Measurements from ENCODE around the gene QPRT.
"Not testable (repeated sequence)": the region's sequence is repeated elsewhere in the genome, so short reads cannot be mapped to it uniquely, and the experiment has no call there.

Gene QPRT

GRCh38 chr16:29678691-29679267 lies at the start of gene QPRT:
TSS of gene QPRT (plus strand) at chr16:29679180. CDS start at chr16:29679198, 18 bp downstream.
- peak; percentile 64 for DNase-seq

DNA sequence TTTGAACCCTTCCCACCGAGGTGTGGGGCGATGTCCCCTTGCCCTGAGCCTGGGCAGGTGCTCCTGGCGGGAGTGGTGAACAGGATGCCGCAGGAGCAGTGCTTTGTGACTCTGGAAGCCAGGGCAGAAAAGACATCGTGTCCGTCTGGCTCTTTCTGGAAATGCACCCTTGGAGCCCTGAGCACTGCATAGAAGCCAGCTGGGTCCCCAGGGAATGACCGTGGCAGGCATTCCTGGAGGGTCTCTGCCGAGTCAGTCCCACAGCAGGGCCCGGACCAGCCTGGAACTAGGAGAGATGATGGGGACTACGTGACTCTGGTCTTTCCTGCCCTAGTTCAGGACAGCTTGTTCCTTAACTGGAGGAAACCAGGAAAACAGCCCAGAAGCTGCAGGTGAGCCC lies 49.7 kb upstream of the QPRT start:
- DNase-seq, result not testable (repeated sequence)

- DNase-seq, result not testable (repeated sequence)
Measured at GRCh38 chr16:29631658-29632057, 47.3 kb upstream of the QPRT start.

DNA sequence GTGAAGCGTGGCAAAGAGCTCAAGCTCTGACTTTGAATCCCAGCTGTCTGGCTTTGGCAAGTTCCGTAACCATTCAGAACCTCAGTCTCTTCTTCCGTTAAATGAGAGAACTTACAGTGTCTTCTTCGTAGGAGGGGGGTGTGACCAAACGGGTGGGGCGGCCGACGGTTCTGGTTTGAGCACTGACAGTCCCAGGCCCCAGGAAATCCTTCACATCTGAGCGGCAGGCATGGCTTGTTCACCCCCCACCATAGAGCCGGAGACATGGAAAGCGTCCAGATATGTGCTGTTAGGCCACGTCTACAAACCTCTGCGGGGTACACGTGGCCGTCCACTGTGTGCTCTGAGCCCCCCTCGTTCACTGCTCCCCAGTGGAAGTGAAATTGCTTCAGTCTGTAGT lies 43.1 kb upstream of the QPRT start:
- not testable (repeated sequence) for DNase-seq

DNA sequence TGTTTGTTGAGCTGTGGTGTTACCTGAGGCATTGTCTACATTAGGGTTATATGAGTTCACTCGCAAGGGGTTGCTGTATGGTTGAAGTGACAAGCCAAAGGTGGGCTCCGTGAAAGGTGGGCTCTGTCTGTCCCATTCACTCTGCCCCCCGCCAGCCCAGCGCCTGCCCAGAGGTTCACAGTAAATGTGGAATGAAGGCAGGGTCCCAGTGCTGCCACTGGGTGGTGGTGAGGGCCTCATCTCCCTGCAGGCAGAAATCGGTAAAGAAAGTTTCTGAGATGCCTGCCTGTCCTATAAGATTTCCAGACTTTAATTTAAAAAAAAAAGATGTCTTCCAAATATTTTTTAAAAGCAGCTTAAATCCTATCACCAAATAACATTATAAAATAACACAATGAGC lies 42.6 kb upstream of the QPRT start:
- not testable (repeated sequence) for DNase-seq

DNA sequence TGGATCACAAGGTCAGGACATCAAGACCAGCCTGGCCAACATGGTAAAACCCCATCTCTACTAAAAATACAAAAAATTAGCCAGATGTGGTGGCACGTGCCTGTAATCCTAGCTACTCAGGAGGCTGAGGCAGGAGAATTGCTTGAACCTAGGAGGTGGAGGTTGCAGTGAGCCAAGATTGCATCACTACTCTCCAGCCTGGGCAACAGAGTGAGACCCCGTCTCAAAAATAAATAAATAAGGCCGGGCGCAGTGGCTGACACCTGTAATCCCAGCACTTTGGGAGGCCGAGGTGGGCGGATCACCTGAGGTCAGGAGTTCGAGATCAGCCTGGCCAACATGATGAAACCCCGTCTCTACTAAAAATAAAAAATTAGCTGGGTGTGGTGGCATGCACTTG lies 40.2 kb upstream of the QPRT start:
- not testable (repeated sequence) for DNase-seq

DNA sequence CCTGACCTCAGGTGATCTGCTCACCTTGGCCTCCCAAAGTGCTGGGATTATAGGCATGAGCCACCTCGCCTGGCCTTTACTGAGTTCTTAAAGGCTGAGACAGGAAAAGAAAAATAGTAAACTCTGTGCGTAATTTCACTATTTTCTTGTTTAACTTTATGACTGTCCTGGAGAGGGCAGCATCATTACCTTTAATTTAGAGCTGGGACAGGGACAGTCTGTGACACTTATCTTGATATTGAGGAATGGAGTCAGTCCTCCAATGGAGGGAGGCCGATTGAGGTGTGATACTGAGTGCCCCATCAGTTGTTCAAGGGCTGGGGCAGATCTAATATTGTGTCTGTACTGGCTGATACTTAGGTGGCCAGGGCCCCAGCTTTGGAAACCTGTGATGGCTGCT lies 37.4 kb upstream of the QPRT start:
- DNase-seq, result no peak

DNA sequence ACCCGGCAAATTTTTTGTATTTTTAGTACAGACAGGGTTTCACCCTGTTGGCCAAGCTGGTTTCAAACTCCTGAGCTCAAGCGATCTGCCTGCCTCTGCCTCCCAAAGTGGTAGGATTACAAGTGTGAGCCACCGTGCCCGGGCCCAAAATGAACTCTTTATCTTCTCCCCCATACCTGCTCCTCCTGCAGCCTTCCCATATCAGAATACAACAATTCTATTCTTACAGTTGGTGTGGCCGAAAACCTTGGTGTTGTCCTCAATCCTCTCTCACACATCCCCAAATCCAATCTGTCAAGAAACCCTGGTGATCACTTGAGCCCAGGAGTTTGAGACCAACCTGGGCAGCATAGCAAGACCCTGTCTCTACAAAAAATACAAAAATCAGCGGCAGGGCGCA lies 35.4 kb upstream of the QPRT start:
- no peak for DNase-seq

DNA sequence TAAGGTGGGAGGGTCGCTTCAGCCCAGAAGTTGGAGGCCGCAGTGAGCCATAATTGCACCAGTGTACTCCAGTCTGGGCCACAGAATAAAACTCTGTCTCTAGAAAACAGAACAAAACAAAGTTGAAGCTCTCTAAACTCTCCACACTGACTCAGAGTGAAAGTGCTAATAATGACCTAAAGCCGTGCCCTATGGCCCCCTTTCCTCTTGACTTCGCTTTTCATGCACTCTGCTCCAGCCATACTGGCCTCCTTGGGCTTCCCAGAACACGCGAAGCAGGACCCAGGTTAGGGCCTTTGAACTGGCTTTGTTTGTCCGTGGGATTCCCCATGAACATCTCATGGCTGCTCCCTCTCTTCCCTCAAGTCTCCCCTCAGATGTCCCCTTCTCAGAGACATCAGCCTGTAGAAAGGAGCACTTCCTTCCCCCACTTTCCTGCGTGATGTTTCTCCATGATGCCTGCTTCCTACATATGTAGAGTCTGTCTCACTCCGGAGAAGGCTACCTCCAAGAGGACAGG lies 34.6 kb upstream of the QPRT start:
- no peak for DNase-seq

- DNase-seq, result no peak
Measured at GRCh38 chr16:29644973-29645693, 33.8 kb upstream of the QPRT start.

GRCh38 chr16:29645694-29646187 lies 33.2 kb upstream of the QPRT start:
- DNase-seq, result peak; percentile 14

- no peak for DNase-seq
Measured at GRCh38 chr16:29646947-29647346, 32.0 kb upstream of the QPRT start.

- no peak for DNase-seq
Measured at GRCh38 chr16:29649588-29650494, 29.1 kb upstream of the QPRT start.

GRCh38 chr16:29650771-29651170 lies 28.2 kb upstream of the QPRT start:
- no peak for DNase-seq

- no peak for DNase-seq
Measured at GRCh38 chr16:29651774-29652349, 27.1 kb upstream of the QPRT start.

GRCh38 chr16:29653471-29653870 lies 25.5 kb upstream of the QPRT start:
- DNase-seq, result no peak

GRCh38 chr16:29653890-29654289 lies 25.1 kb upstream of the QPRT start:
- not testable (repeated sequence) for DNase-seq

GRCh38 chr16:29656688-29657523 lies 22.1 kb upstream of the QPRT start:
- DNase-seq, result no peak

GRCh38 chr16:29658705-29659104 lies 20.3 kb upstream of the QPRT start:
- no peak for DNase-seq

GRCh38 chr16:29662000-29662728 lies 16.8 kb upstream of the QPRT start:
- no peak for DNase-seq

- no peak for DNase-seq
Measured at GRCh38 chr16:29662729-29663015, 16.3 kb upstream of the QPRT start.
